Middle frontal gyrus (tissue), 1 donor: ENCODE measurements around the gene RBM39.
A peak's percentile ranks its signal among the peaks of the same experiment; 100 is the strongest.
"Not testable (repeated sequence)": the region's sequence is repeated elsewhere in the genome, so short reads cannot be mapped to it uniquely, and the experiment has no call there.

Source experiments
- DNase-seq: peaks from one replicate; pipeline ENCODE4 v3.0.0-alpha.2; 2015; ENCODE audit warnings: low spot score; ENCODE audit errors: extremely low spot score

RBM39 gene

DNA sequence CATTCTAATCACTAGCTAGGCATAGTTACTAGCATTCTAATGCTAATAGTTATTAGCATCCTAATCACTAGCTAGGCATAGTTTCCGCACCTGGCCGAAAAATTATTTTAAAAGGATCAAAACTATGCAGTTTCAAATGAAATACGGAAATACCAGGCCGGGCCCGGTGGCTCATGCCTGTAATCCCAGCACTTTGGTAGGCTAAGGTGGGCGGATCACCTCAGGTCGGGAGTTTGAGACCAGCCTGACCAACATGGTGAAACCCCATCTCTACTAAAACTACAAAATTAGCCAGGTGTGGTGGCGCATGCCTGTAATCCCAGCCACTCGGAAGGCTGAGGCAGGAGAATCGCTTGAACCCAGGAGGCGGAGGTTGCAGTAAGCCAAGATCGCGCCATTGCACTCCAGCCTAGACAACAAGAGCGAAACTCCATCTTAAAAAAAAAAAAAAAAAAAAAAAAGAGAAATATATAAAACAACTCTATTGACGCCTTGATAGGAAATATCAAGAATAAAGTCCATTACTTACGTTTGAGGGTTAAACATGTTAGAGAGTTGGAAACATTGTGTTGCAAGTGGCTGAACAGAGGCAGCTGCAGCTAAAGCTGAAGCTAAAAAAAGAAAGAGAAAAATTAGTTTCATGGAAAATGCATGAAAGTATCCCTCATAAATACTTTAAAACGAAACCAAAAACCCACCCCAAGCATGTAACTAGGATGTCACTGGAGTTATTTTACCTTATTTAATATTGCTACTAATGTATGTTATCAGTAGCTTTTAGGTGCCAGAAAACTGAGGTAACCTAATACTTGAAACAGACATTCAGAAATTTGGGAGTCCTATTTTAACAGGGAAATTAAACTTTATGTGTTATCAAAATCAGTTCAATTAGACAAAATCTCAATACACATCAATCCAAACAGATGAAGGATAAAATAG, 35.2 kb downstream of the RBM39 start:
- DNase-seq: not testable (repeated sequence)

- not testable (repeated sequence) for DNase-seq
These were observed 36.2 kb downstream of the RBM39 start for GRCh38 chr20:35705894-35706293.

DNA sequence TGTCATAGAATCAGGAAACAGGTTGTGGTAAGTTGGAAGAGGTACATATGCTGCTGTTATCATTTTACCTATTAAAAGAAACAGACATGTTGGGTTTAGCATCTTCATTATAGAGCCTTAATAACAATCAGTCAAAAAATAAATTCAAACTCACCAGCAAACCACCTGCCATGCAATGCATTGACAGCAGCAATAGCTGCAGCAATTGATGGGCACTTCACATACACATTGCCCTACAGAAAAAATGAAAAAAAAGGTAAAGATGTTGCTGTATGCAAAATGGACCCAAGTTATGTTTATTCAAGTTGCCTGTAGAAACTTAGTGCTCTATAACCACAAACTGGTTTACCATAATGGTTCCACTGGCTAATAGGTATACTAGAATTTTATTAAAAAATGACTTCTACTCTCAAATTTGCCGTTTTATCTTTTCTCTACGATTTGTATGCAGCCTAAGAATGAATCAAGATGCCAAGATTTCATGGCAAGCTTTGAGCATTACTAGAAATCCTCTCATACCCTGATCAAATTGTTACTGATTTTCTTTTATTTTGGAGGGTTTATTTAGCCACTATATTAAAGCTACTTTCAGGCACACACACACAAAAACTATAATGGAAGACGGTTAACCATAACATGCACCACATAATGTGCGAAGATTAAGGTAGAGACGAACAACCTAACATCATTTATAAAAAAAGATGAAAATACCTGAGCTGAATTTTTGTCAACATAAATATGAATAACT, 37.4 kb downstream of the RBM39 start:
- no peak for DNase-seq

DNA sequence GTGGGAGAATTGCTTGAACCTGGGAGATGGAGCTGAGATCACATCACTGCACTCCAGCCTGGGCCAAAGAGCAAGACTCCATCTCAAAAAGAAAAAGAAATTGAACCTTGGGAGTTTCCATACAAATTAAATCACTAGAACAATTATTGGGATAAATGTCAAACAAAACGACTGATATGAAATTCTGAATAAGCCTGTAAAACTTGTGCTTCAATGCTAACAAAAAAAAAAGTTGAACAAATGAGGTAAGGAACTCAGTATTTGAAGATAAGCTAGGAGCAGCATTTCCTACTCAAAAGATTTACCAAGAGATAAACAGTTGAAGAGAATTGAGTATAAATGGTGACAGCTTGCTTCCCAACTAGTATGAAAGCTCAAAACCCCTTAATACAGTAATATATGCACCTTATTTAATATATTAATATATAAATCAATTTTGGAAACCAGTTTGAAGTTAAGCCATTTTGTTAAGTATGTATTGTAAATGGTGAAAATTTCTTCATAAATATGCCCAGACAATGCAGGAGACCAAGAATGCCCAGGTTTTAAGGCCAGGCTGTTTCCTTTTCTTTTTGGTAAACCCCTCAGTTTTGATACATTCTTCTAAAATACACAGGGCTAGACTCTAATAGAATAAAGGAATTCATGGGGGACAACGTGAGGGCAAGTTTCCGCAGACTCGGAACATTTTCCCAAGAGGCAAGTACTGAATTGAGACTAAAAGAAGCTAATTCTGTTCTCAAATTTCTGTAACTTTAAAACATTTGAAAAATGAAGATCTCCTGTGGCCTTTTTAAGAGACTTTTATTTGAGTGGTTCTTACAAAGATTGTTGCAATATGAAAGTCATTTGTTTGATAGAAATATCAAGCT, 39.0 kb downstream of the RBM39 start:
- DNase-seq: no peak

- DNase-seq: no peak
These were observed 39.8 kb downstream of the RBM39 start for GRCh38 chr20:35702051-35702823.

- DNase-seq: no peak
These were observed 41.4 kb downstream of the RBM39 start for GRCh38 chr20:35700625-35701148.

GRCh38 chr20:35699957-35700624, 42.0 kb downstream of the RBM39 start:
- DNase-seq: no peak

DNA sequence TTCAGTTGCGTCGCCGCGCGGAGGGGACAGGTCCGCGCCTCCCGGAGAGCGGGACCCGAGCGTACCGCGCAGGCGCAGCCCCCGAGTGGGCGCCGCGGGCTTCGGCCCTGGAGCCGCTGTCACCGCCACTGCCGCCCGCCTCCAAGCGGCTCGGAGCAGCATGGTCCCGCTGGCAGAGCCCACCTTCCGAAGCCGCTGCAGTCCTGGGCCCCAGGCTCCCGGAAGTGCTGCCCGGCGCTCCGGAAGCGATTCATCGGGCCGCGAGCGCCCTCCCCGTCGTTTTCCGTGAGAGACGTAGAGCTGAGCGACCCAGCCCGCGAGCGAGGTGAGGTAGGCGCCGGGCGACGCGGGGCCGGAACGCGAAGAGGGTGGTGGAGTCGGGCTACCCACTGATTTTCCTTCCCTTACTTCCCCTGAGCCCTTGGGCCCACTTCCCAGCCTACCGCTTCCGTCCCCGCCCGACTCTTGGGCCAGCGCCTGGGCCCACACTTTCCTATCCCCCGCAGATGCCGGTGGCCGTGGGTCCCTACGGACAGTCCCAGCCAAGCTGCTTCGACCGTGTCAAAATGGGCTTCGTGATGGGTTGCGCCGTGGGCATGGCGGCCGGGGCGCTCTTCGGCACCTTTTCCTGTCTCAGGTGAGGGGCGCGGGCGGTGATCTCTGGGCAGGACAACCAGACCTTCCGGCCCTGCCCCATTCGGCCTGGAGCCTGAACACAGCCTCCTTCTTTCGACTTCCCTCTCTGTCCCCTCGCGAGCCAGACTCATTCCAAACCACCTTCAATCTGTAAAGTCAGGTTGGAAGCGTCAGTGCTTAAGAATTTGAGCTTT, 42.7 kb downstream of the RBM39 start, which contains the start of the genes NFS1 and ROMO1:
TSS of gene NFS1 (minus strand) at position 226 of the 830 bp plus-strand sequence. CDS start at position 162, 64 bp downstream.
TSS of gene ROMO1 (plus strand) at position 279 of the 830 bp plus-strand sequence. CDS start at position 507, 228 bp downstream.
- DNase-seq: peak; percentile 85

GRCh38 chr20:35698298-35699126, 43.5 kb downstream of the RBM39 start:
- DNase-seq: no peak

DNA sequence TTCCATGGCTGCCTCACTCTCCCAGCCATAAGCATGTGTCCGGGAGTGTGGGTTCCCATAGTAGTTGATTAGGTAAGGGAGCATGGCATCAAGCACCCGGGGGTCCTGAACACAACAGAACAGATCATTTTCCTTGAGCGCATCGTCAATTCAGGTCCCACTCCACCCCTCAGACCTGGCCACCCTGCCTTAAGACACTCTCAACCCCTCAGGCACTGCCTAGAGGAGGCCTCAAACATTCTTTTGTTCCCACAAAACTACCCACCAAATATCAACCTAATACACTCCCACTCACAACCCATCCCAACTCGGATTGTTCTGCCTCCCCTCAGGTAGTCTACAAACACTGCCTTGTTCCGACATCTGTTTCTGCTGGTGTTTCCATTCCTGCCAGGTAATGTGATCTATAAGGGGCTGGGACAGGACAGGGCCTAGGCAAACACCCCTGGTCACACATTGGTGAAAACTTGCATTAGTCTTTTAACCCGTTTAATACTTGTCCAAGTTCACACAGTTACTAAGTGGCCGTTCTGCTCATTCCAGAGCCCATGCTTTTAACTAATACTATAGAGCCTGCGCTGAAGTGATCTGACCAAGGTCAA, 44.3 kb downstream of the RBM39 start:
- no peak for DNase-seq

DNA sequence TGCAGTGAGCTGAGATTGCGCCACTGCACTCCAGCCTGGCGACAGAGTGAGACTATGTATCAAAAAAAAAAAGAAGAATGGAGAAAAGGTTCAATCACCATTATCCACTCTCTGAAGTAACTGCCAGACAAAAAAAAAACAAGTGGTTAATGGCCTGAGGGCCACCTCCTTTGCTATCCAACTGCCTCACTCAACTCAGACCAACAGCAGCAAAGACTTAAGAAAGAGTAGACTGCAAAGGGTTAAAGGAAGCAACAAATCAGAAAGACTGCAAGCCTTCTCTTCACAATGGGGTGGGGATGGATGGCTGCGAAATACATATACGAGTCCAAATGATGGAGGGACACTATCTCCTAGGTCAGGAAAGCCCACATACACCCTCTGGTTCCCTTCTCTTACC, 46.1 kb downstream of the RBM39 start:
- no peak for DNase-seq

- no peak for DNase-seq
These were observed 46.8 kb downstream of the RBM39 start for GRCh38 chr20:35695245-35695749.

DNA sequence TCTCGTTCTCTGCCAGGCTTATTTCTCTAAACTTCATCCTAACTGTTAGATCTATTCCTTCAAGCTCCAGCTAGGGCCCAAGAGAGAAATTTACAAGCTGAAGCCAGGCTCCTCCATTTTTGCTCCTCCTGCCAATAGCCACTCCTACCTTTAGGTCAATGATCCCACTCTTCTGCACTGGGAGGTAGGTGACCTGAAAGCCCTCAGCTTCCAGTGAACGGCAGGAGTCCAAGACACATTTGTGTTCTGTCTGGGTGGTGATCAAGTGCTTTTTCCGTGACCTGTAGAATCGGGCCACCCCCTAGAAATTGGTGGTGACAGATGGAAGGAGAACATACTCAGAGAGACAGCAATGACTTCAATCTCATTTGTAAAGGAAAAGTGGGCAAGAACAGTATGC, 51.8 kb downstream of the RBM39 start:
- DNase-seq: no peak

GRCh38 chr20:35686872-35687271, 55.2 kb downstream of the RBM39 start:
- DNase-seq: not testable (repeated sequence)

DNA sequence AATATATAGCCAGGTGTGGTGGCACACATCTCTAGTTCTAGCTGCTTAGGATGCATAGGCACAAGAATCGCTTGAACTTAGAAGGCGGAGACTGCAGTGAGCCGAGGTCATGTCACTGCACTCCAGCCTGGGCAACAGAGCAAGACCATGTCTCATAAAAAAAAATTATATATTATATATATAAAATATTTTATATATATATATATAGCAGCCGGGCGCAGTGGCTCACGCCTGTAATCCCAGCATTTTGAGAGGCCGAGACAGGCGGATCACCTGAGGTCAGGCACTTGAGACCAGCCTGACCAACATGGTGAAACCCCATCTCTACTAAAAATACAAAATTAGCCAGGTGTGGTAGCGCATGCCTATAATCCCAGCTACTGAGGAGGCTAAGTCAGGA, 56.7 kb downstream of the RBM39 start:
- not testable (repeated sequence) for DNase-seq

DNA sequence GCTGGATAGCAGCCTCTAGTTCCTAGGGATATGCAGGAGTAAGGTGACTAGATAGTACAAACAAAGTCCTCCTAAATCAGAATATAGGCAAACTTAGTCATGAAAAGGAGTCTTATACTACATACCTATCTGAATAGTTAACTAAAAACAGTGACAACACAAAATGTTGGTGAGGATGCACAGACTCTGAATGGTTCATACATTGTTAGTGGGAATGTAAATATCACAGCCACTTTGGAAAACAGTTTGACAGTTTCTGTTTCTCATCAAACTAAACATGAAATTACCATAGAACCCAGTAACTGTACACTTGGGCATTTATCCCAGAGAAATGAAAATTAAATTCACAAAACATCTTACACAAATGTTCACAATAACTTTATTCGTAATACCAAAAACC, 60.1 kb downstream of the RBM39 start:
- DNase-seq: no peak
